Measurements from ENCODE around the gene MYCBP2. TPM values are rescaled to one million over a fixed set of nuclear protein-coding genes. Genes with fewer than 3 reads are reported as not detected.
"Not testable (repeated sequence)": the region's sequence is repeated elsewhere in the genome, so short reads cannot be mapped to it uniquely, and the experiment has no call there.

MYCBP2 gene
- total RNA-seq, 1 experiment from 2014 or later: 51.8 TPM

DNA sequence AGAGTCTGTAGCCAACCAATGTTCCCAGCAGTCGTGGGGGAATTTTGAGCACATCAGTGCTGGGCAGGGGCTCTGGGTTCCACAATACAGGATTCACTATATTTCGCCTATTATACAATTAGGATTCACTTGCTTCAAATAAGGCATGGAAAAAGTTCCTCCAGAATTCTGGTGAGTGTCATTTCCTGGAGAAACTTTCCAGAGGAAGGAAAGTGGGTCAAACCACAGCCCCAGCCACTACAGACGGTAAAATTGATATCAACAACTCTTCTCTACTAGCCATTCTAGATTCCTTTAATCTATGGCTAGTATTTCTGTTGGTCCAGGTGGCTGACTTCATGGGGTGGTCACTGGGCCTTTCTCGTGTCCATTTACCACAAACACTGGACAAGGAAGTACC is 10.5 kb downstream of the MYCBP2 start:
- H3K4me1 Mint-ChIP-seq (ENCODE audit: insufficient read depth, unreplicated experiment): peaks cover 13% of the 10 kb centered on the region
- POLR2A ChIA-PET: interaction anchor here (1.1 to 1.2 kb wide), 2 partner anchors 9 to 10 kb away, joined by 4 to 6 read pairs; partner anchors contain the start of gene MYCBP2
- H3K36me3 Mint-ChIP-seq (ENCODE audit: insufficient read depth, unreplicated experiment): no peaks in the 10 kb centered on the region
- TF ChIP-seq, protein P1, sequence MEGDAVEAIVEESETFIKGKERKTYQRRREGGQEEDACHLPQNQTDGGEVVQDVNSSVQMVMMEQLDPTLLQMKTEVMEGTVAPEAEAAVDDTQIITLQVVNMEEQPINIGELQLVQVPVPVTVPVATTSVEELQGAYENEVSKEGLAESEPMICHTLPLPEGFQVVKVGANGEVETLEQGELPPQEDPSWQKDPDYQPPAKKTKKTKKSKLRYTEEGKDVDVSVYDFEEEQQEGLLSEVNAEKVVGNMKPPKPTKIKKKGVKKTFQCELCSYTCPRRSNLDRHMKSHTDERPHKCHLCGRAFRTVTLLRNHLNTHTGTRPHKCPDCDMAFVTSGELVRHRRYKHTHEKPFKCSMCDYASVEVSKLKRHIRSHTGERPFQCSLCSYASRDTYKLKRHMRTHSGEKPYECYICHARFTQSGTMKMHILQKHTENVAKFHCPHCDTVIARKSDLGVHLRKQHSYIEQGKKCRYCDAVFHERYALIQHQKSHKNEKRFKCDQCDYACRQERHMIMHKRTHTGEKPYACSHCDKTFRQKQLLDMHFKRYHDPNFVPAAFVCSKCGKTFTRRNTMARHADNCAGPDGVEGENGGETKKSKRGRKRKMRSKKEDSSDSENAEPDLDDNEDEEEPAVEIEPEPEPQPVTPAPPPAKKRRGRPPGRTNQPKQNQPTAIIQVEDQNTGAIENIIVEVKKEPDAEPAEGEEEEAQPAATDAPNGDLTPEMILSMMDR (IDR thresholded peaks at IDR 0.05; ENCODE audit: unreplicated experiment): no peak
- CTCF ChIA-PET: interaction anchor here (0.6 to 1.4 kb wide), 2 partner anchors 9 to 314 kb away, joined by 4 to 5 read pairs; no protein-coding TSS in a partner anchor
- no peak overlapping the region for H3K4me3 Mint-ChIP-seq (ENCODE audit: unreplicated experiment)
- no peaks in the 10 kb centered on the region for H3K27me3 Mint-ChIP-seq (ENCODE audit: insufficient read depth, unreplicated experiment)
- no TSS peak for BruUV-seq (replicated peaks)
- no peak overlapping the region for H3K27ac Mint-ChIP-seq (ENCODE audit: low read depth, unreplicated experiment)
- no peaks in the 10 kb centered on the region for H3K9me3 Mint-ChIP-seq (ENCODE audit: unreplicated experiment)
- intact Hi-C loops (cut with micrococcal nuclease): no loop called here
- DNase-seq (ENCODE audit: unreplicated experiment): no peak

GRCh38 chr13:77315509-77315908 is 11.4 kb downstream of the MYCBP2 start:
- H3K36me3 Mint-ChIP-seq (ENCODE audit: insufficient read depth, unreplicated experiment); H3K27ac Mint-ChIP-seq (ENCODE audit: low read depth, unreplicated experiment); BruUV-seq (replicated peaks); H3K4me3 Mint-ChIP-seq (ENCODE audit: unreplicated experiment); H3K9me3 Mint-ChIP-seq (ENCODE audit: unreplicated experiment); H3K27me3 Mint-ChIP-seq (ENCODE audit: insufficient read depth, unreplicated experiment); DNase-seq (ENCODE audit: unreplicated experiment); intact Hi-C loops (cut with micrococcal nuclease): not testable (repeated sequence)
- ChIA-PET POLR2A (interaction anchor here (1.1 to 1.2 kb wide), 2 partner anchors 10 to 11 kb away, joined by 4 to 6 read pairs; partner anchors contain the start of gene MYCBP2), CTCF (interaction anchor here (0.6 kb wide), 1 partner anchor 54 kb away, joined by 3 read pairs; no protein-coding TSS in a partner anchor)
- peaks cover 15% of the 10 kb centered on the region for H3K4me1 Mint-ChIP-seq (ENCODE audit: insufficient read depth, unreplicated experiment)

GRCh38 chr13:77313923-77314322 is 13.0 kb downstream of the MYCBP2 start:
- ChIA-PET POLR2A (interaction anchor here (1.2 kb wide), 1 partner anchor 12 kb away, joined by 4 read pairs; no protein-coding TSS in a partner anchor), CTCF (interaction anchor here (0.6 to 0.9 kb wide), 4 partner anchors 14 to 242 kb away, joined by 3 to 5 read pairs (median 3); no protein-coding TSS in a partner anchor)
- Mint-ChIP-seq H3K27ac (ENCODE audit: low read depth, unreplicated experiment) (no peak overlapping the region), H3K4me1 (ENCODE audit: insufficient read depth, unreplicated experiment) (peaks cover 28% of the 10 kb centered on the region), H3K4me3 (ENCODE audit: unreplicated experiment) (no peak overlapping the region), H3K27me3 (ENCODE audit: insufficient read depth, unreplicated experiment) (no peaks in the 10 kb centered on the region), H3K36me3 (ENCODE audit: insufficient read depth, unreplicated experiment) (no peaks in the 10 kb centered on the region), H3K9me3 (ENCODE audit: unreplicated experiment) (no peaks in the 10 kb centered on the region)
- DNase-seq (ENCODE audit: unreplicated experiment): no peak
- intact Hi-C loops (cut with micrococcal nuclease): no loop called here
- BruUV-seq (replicated peaks): no TSS peak
- TF ChIP-seq, protein P1 (IDR thresholded peaks at IDR 0.05; ENCODE audit: unreplicated experiment): no peak

DNA sequence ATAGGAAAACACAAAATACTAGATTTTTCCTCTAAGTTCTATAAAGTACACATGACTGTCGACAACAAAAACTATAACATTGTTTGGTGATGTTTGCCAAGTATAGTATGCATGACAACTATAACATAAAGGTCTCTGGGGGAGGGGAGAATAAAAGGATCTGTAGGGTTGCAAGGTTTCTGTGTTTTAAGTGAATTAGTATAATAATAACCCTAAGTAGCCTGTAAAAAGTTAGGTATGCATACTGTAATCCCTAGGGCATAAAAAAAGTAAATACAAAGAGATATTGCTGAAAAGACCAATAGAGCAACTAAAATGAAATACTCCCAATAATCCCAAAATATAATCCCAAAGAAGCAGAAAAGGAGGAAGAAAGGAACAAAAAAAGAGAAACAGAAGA is 14.6 kb downstream of the MYCBP2 start:
- Mint-ChIP-seq H3K4me1 (ENCODE audit: insufficient read depth, unreplicated experiment) (peaks cover 41% of the 10 kb centered on the region), H3K27ac (ENCODE audit: low read depth, unreplicated experiment) (no peak overlapping the region), H3K27me3 (ENCODE audit: insufficient read depth, unreplicated experiment) (no peaks in the 10 kb centered on the region), H3K9me3 (ENCODE audit: unreplicated experiment) (peaks cover 5% of the 10 kb centered on the region), H3K4me3 (ENCODE audit: unreplicated experiment) (no peak overlapping the region), H3K36me3 (ENCODE audit: insufficient read depth, unreplicated experiment) (no peaks in the 10 kb centered on the region)
- intact Hi-C loops (cut with micrococcal nuclease): no loop called here
- BruUV-seq (replicated peaks): no TSS peak
- no peak for DNase-seq (ENCODE audit: unreplicated experiment)
- ChIA-PET CTCF (no interaction called here), POLR2A (interaction anchor here (0.9 to 1.2 kb wide), 3 partner anchors 11 to 15 kb away, joined by 3 to 6 read pairs (median 4); partner anchors contain the start of gene MYCBP2)
- TF ChIP-seq, protein P1 (IDR thresholded peaks at IDR 0.05; ENCODE audit: unreplicated experiment): no peak

All from MCF 10A (cell line).